ENCODE data around the gene TUBB4B.

GRCh38 chr9:137237759-137238726 lies 3.0 kb upstream of the TUBB4B start:
- TF ChIP-seq POLR2A (IDR thresholded peaks at IDR 0.05) (peak; percentile 48), CTCF (IDR thresholded peaks at IDR 0.05) (peak in 1 of 5 experiments; percentile 21), EP300 (IDR thresholded peaks at IDR 0.05; ENCODE audit: low read depth) (no peak)
